ENCODE data around the gene RTL10.

DNA sequence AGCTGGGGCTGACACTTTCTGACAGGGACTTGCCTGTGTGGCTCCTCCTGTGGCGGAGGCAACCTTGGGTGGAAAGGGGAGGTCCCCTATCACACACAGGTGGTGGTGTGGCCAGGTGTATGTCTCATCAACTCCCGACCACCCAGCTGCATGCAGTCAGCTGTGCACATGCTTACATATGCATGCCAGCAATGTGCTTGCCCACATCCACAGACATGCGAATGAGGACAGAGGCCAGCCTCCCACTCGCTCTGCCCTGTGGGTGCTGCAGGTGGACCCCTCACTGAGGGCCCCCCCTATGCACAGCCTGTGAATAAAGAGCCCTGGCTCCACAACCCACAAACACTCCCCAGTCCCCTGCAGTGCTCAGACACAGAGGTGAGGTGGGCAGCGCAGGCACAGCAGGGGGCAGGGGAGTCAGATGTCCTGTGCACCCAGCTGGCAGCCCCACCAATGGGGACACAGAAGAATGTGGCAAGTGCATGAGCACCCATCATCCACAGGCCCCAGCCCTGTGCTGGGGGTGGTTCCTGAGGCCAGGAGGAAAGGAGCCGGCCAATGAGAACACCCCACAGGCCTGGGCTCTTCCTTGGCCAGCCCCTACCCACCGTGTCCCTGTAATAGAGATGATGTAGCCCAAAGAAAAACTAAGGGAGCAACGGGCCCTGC is 9.5 kb downstream of the RTL10 start:
- TF ChIP-seq JUN (IDR thresholded peaks at IDR 0.05) (no peak), KDM5A (IDR thresholded peaks at IDR 0.05) (no peak), MYC (IDR thresholded peaks at IDR 0.05; ENCODE audit: borderline replicate concordance, low read length) (no peak), TP53 (CRISPR knock-in tag; IDR thresholded peaks at IDR 0.05) (no peak)
- TF ChIP-seq, protein P1, sequence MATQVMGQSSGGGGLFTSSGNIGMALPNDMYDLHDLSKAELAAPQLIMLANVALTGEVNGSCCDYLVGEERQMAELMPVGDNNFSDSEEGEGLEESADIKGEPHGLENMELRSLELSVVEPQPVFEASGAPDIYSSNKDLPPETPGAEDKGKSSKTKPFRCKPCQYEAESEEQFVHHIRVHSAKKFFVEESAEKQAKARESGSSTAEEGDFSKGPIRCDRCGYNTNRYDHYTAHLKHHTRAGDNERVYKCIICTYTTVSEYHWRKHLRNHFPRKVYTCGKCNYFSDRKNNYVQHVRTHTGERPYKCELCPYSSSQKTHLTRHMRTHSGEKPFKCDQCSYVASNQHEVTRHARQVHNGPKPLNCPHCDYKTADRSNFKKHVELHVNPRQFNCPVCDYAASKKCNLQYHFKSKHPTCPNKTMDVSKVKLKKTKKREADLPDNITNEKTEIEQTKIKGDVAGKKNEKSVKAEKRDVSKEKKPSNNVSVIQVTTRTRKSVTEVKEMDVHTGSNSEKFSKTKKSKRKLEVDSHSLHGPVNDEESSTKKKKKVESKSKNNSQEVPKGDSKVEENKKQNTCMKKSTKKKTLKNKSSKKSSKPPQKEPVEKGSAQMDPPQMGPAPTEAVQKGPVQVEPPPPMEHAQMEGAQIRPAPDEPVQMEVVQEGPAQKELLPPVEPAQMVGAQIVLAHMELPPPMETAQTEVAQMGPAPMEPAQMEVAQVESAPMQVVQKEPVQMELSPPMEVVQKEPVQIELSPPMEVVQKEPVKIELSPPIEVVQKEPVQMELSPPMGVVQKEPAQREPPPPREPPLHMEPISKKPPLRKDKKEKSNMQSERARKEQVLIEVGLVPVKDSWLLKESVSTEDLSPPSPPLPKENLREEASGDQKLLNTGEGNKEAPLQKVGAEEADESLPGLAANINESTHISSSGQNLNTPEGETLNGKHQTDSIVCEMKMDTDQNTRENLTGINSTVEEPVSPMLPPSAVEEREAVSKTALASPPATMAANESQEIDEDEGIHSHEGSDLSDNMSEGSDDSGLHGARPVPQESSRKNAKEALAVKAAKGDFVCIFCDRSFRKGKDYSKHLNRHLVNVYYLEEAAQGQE (IDR thresholded peaks at IDR 0.05) = no peak
- TF ChIP-seq, protein P2, sequence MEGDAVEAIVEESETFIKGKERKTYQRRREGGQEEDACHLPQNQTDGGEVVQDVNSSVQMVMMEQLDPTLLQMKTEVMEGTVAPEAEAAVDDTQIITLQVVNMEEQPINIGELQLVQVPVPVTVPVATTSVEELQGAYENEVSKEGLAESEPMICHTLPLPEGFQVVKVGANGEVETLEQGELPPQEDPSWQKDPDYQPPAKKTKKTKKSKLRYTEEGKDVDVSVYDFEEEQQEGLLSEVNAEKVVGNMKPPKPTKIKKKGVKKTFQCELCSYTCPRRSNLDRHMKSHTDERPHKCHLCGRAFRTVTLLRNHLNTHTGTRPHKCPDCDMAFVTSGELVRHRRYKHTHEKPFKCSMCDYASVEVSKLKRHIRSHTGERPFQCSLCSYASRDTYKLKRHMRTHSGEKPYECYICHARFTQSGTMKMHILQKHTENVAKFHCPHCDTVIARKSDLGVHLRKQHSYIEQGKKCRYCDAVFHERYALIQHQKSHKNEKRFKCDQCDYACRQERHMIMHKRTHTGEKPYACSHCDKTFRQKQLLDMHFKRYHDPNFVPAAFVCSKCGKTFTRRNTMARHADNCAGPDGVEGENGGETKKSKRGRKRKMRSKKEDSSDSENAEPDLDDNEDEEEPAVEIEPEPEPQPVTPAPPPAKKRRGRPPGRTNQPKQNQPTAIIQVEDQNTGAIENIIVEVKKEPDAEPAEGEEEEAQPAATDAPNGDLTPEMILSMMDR (IDR thresholded peaks at IDR 0.05) = no peak
- TF ChIP-seq, protein P3, sequence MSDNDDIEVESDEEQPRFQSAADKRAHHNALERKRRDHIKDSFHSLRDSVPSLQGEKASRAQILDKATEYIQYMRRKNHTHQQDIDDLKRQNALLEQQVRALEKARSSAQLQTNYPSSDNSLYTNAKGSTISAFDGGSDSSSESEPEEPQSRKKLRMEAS (IDR thresholded peaks at IDR 0.05) = no peak
